ENCODE measurements around the gene SLC39A3.

Gene SLC39A3

DNA sequence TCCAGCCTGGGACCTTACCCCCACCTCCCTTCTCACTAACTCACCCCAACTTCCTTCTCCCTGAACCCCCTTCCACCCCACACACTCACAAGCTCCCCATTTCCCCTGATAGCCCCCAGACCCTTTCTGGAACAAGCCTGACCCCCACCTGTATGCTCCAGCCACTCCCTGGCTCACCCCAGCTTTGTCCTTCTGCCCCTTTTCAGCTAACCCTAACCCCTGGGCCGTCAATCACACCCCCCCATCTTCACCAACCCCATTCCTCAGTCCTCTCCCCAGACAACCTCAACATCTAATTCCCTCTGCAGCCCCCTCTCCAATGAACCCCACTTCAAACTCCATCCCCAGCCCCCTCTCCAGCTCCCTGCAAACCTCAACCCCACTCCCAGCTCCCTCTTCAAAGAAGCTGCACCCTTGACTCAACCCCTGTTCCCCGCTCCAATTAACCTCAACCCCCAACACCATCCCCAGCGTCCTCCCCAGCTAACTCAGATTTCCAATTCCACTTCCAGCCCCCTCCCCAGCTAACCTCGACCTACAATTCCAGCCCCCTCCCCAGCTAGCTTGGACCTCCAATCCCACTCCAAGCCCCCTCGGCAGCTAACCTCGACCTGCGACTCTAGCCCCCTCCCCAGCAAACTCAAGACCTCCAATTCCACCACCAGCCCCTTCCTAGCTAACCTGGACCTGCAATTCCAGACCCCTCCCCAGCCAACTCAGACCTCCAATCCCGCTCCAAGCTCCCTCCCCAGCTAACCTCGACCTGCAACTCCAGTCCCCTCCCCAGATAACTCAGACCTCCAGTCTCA, 38.3 kb downstream of the SLC39A3 start:
- DNase-seq = no peak

DNA sequence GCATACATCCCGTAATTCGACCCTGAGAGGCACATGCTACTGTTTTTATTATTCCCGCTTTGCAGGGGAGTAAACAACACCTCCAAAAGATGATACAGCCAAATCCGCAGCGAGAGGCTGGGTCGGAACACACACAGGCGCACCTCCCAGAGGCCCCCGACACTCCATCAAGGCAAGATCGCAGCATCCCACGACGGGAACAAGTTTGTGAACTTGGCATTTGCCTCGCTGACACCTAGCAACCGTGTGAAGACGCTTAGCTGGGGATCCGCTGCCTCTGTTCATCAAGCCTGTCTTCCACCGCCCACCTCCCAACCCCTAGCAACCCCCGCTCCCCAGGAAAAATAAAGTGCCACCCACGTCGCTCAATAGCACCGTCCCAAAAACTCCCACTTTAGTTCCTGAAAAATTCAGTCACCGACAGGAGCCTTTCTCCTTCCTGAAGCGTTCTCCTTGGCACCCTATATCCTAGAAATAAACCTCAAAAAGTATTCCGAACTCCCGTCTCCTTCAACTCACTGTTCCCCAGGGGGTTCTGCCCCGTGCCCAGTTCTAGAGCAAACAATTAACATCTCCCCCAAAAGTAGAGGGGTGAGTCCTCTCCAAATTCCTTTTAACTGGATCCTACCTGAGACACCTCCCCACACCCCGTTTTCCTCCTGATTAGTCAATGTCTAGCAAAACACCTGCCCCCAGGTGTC, 39.0 kb downstream of the SLC39A3 start:
- no peak for DNase-seq

DNA sequence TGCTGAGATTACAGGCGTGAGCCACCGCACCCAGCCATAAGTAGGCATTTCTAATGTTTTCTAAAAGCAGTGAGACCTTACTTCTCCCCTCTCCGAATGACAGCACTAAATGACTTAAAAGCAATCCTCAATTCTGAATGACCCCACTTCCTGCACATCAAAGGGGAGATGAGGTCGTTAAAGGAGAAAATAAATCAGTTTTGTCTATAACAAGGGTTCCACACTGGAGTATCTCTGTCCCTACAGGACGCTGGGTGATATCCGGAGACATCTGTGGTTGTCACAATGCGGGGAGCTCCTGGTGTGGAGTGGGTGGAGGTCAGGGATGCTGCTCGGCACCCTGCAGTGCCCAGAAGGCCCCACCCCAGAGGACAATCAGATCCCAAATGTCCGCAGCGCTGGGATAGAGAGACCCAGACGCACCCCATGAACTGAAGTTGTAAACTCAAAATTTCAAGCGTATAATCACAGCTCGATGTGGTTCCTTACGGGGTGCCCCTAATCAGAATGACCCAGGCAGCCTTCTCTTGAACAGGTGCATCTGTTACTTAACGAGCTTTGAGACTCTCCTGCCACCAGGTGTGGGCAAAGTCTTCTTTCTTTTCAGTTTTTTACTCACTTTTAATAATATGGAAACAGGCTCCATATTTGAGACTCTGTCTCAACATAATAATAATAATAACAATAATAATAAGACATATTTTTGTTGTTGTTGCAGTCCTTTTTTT, 40.2 kb downstream of the SLC39A3 start:
- no peak for DNase-seq

DNA sequence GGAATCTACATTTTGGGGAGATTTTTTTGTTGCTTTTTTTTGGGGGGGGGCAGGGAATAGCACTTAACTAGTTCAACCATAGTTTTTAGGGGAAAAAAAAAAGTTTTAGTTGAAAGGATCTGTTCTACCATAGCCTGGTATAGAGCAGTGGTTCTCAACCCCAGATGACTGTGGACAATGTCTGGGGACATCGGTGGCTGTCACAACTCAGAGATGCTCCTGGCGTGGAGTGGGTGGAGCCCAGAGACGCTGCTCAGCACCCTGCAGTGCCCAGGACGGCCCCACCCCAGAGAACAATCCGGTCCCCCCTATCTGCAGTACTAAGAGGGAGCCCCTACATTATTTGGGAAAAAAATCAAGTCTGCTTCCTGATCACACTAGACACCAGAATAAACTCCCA, 45.6 kb downstream of the SLC39A3 start:
- no peak for DNase-seq

DNA sequence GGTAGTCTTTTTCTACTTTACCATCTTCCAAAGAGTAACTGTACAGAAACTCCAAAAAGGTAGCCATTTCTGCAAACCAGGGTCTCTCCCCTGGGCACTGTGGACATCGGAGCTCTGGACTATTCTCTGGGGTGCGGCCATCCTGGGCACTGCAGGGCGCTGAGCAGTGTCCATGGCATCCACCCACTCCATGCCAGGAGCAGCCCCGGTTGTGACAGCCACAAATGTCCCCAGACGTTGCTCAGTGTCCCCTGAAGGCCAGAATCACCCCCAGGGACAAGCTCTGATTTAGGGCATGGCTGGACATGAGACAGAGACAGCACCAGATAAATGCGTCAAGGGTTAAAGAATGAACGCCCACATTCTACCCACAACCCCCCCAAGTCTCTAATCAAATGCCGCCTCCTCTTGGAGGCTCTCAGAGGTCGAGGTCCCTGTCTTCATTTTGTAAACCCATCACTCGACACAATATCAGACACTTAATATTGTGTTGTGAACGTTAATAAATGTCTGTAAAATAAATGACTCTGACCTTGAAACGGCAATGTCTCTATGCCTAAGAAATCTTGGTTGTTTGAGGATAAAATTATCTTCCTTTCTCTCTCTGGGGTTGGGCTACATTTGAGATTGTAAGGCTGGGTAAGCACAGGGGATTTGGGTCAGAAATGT, 46.2 kb downstream of the SLC39A3 start:
- no peak for DNase-seq

DNA sequence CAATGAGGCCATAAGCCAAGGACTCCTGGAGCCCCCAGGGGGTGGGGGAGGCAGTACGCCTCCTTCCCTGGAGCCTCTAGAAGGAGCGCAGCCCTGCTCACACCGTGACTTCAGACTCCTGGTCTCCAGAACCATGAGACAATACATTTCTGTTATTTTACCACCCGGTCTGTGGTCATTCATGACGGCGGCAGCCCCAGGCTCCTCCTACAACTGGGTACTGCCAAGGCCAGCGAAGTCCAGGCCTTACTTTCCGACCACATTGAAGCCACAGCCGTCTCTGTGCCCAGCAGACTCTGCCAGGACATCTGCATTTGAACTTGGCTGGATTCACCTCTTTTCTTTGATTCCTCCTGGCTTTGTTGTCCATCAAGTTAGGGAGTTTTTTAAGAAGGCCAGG, 47.9 kb downstream of the SLC39A3 start:
- no peak for DNase-seq

DNA sequence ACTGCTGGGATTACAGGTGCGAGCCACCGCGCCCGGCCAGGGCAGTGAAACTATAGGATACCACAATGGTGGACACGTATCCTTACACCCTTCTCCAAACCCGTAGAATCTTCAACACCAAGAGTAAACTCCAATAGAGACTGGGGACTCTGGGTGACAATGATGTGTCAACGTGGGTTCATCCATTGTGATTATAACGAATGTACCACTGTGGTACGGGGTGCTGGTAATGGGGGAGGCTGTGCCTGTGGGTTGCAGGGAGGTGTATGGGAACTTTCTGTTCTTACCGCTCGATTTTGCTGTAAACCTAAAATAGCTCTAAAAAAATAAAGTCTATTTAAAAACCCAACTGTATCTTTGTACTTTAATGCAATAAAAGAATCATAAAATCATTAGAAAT, 49.0 kb downstream of the SLC39A3 start:
- DNase-seq = no peak

DNA sequence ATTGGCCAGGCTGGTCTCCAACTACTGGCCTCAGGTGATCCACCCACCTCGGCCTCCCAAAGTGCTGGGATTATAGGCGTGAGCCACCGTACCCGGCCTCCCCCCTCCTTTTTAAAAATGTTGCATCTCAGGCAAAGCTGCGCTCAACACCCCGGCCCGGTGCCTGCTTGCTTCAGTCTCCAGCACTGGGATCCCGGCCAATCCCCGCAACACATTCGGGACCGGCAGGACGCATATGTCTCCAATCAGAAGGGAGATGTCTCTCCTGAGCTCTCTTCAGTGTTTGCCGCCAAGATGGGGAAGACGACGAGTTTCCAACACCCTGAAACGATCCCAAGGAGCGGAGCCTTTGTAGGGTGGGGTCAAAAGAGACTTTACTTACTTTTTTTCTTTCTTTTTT, 53.5 kb downstream of the SLC39A3 start:
- no peak for DNase-seq

DNA sequence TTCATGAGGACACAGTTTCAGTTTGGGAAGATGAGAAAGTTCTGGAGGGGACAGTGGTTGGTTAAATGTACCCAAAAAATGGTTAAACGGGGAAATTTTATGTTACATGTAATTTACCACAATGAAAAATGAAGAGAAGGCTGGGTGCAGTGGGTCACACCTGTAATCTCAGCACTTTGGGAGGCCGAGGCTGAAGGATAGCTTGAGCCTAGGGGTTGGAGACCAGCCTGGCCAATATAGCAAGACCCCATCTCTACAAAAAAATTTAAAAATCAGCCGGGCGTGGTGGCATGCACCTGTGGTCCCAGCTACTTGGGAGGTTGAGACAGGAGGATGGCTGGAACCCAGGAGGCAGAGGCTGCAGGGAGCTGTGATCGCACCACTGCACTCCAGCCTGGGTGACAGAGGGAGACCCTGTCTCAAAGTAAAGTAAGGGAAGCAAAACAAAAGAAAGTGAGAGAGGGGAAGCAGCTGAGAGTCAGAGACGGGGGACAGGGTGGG, 54.6 kb downstream of the SLC39A3 start:
- DNase-seq = no peak

DNA sequence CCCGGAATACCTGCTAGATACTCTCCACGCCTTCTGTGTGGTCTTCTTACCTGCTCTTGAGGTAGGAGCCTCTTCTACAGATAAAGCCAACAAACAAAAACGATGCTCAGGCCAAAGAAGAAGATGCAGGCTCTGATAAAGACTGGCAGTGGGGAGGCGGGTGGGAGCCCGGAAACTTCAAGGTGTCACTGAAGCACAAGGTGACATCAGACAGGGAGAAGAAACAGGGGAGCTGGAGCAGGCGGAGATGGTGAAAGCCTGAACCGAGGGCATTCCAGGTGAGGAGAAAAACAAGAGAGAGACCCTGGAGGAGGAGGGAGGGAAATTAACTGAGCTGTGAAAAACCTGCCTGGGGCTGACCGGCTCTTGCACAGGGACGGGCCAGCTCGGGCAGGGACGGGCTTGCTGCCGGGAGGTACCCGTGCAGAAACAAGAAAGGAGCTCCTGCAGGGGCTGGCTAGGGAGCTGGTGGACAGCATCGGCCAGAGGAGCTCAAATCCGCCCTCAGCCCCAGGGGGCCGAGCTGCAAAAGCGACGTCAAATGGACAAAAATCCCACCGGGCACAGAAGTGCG, 56.3 kb downstream of the SLC39A3 start:
- DNase-seq = no peak
